Caco-2 (cell line): ENCODE results near the gene CSK. TPM values are rescaled to one million over a fixed set of nuclear protein-coding genes. Genes with fewer than 3 reads are reported as not detected.

ENCODE experiments used
- BruUV-seq: library from RNA; stranded (reverse); fragments of 400-500 nt; replicated peaks from 2 replicates; lab custom pipeline; 2021; lab: Mats Ljungman, UMichigan
- CTCF ChIA-PET: fragments of 300-600 bp; sonication (Branson Sonifier 250); formaldehyde crosslinking; loops from one replicate; lab custom pipeline; 2022; ENCODE audit warnings: antibody characterized with exemption; lab: Charles Lee
- POLR2A ChIA-PET: fragments of 300-600 bp; sonication (Branson Sonifier 250); formaldehyde crosslinking; loops from one replicate; lab custom pipeline; 2022; ENCODE audit warnings: antibody characterized with exemption; lab: Charles Lee
- DNase-seq, 2 experiments: peaks; one replicate each; pipeline versions ENCODE4 v3.0.0 to v3.0.0-alpha.2; 2020 to 2022
- H3K27me3 ChIP-seq: replicated peaks from 2 replicates; pipeline ENCODE4 v1.6.0; 2011; ENCODE audit warnings: low read length; ENCODE audit not compliant: control insufficient read depth, insufficient read depth
- H3K36me3 ChIP-seq: 2 replicates; pipeline ENCODE4 v1.5.1; 2011; ENCODE audit warnings: low read length; ENCODE audit not compliant: control insufficient read depth, insufficient read depth
- H3K4me1 ChIP-seq: fragments of 250-450 bp; sonication (Bioruptor Pico); 2 replicates; pipeline ENCODE4 v1.5.1; 2020; ENCODE audit warnings: mild to moderate bottlenecking
- H3K4me3 ChIP-seq: 2 replicates; pipeline ENCODE4 v1.5.1; 2011; ENCODE audit warnings: low read depth, mild to moderate bottlenecking, control low read depth, low read length
- H3K9me3 ChIP-seq: fragments of 250-450 bp; sonication (Bioruptor Pico); 2 replicates; pipeline ENCODE4 v1.5.1; 2020; ENCODE audit warnings: mild to moderate bottlenecking, moderate library complexity
- H3K27ac Mint-ChIP-seq: one replicate; pipeline ENCODE4 v1.8.0; 2022; ENCODE audit warnings: mixed read lengths; ENCODE audit not compliant: unreplicated experiment
- H3K27me3 Mint-ChIP-seq: one replicate; pipeline ENCODE4 v1.8.0; 2022; ENCODE audit warnings: mixed read lengths; ENCODE audit not compliant: insufficient read depth, unreplicated experiment
- H3K36me3 Mint-ChIP-seq: one replicate; pipeline ENCODE4 v1.8.0; 2022; ENCODE audit warnings: mild to moderate bottlenecking, mixed read lengths; ENCODE audit not compliant: insufficient read depth, unreplicated experiment
- H3K4me1 Mint-ChIP-seq: one replicate; pipeline ENCODE4 v1.8.0; 2022; ENCODE audit warnings: low read depth, mixed read lengths; ENCODE audit not compliant: unreplicated experiment
- H3K4me3 Mint-ChIP-seq: one replicate; pipeline ENCODE4 v1.8.0; 2022; ENCODE audit warnings: mild to moderate bottlenecking, moderate library complexity, mixed read lengths; ENCODE audit not compliant: unreplicated experiment
- H3K9me3 Mint-ChIP-seq: one replicate; pipeline ENCODE4 v1.8.0; 2022; ENCODE audit warnings: mixed read lengths; ENCODE audit not compliant: unreplicated experiment
- CTCF ChIP-seq, 2 experiments: fragments of 200-600 bp in 1 of 2; IDR thresholded peaks; 1 replicate in 1 of 2; 2 replicates in 1 of 2; pipeline versions ENCODE4 v1.5.1 to v1.8.0; 2011 to 2022; ENCODE audit warnings: antibody characterized with exemption in 1 of 2, control low read depth in 1 of 2, inconsistent platforms in 1 of 2, low read depth in 1 of 2, low read length in 1 of 2, mild to moderate bottlenecking in 1 of 2, moderate library complexity in 1 of 2; ENCODE audit not compliant: insufficient read depth in 1 of 2, severe bottlenecking in 1 of 2, unreplicated experiment in 1 of 2
- intact Hi-C: fragments of 100-400 bp; cut with micrococcal nuclease; formaldehyde crosslinking; loops from one replicate; pipeline ENCODE4 v1.10.0; 2022; ENCODE audit not compliant: unreplicated experiment
- total RNA-seq: library from RNA; stranded (reverse); gene quantifications from 2 replicates; pipeline ENCODE4 v1.2.3, GENCODE V29; 2022

Gene CSK
- total RNA-seq, 1 experiment from 2014 or later: 62.7 TPM

- Histone ChIP-seq H3K36me3 (no peaks in the 10 kb centered on the region), H3K27me3 (peaks cover 1% of the 10 kb centered on the region; the same call in 1 of the 2 replicates), H3K9me3 (no peaks in the 10 kb centered on the region), H3K4me3 (no peak overlapping the region), H3K4me1 (no peaks in the 10 kb centered on the region)
- no peak for TF ChIP-seq CTCF (IDR thresholded peaks at IDR 0.05; ENCODE audit: insufficient read depth in 1 of 2, low read depth in 1 of 2, low read length in 1 of 2, severe bottlenecking in 1 of 2, unreplicated experiment in 1 of 2)
- Mint-ChIP-seq H3K4me1 (no peaks in the 10 kb centered on the region), H3K27ac (peak overlapping the region; percentile 2), H3K27me3 (peaks cover 2% of the 10 kb centered on the region), H3K36me3 (peaks cover 6% of the 10 kb centered on the region), H3K4me3 (no peak overlapping the region), H3K9me3 (no peaks in the 10 kb centered on the region)
- intact Hi-C loops: no loop called here
- POLR2A ChIA-PET: no interaction called here
- BruUV-seq: no TSS peak
- CTCF ChIA-PET: interaction anchor here (1.1 kb wide), 1 partner anchor 62 kb away, joined by 7 read pairs; no protein-coding TSS in a partner anchor
- no peak for DNase-seq
Measured at GRCh38 chr15:74832826-74833225, 50.9 kb downstream of the CSK start.

- no peaks in the 10 kb centered on the region for H3K4me1 Mint-ChIP-seq
- Histone ChIP-seq H3K36me3 (no peaks in the 10 kb centered on the region), H3K4me3 (no peak overlapping the region), H3K27me3 (no peaks in the 10 kb centered on the region), H3K4me1 (no peaks in the 10 kb centered on the region), H3K9me3 (no peaks in the 10 kb centered on the region)
- H3K36me3 Mint-ChIP-seq: peaks cover 6% of the 10 kb centered on the region
- intact Hi-C loops: loop anchor here (2.0 kb wide), 2 partner anchors 25 to 63 kb away; no protein-coding TSS in a partner anchor
- no peaks in the 10 kb centered on the region for H3K27me3 Mint-ChIP-seq
- ChIA-PET CTCF (interaction anchor here (0.5 to 1.1 kb wide), 2 partner anchors 62 to 188 kb away, joined by 3 to 7 read pairs; no protein-coding TSS in a partner anchor), POLR2A (interaction anchor here (0.6 kb wide), 1 partner anchor 13 kb away, joined by 6 read pairs; no protein-coding TSS in a partner anchor)
- H3K27ac Mint-ChIP-seq: peak overlapping the region; percentile 2
- DNase-seq: no peak
- no peaks in the 10 kb centered on the region for H3K9me3 Mint-ChIP-seq
- H3K4me3 Mint-ChIP-seq: no peak overlapping the region
- no peak for TF ChIP-seq CTCF (IDR thresholded peaks at IDR 0.05; ENCODE audit: insufficient read depth in 1 of 2, low read depth in 1 of 2, low read length in 1 of 2, severe bottlenecking in 1 of 2, unreplicated experiment in 1 of 2)
- no TSS peak for BruUV-seq
Measured at GRCh38 chr15:74833376-74834107, 51.7 kb downstream of the CSK start.

GRCh38 chr15:74835312-74835823 lies 53.5 kb downstream of the CSK start:
- POLR2A ChIA-PET: no interaction called here
- no peak overlapping the region for H3K4me3 ChIP-seq
- peak; percentile 57 to 83 for TF ChIP-seq CTCF (IDR thresholded peaks at IDR 0.05; ENCODE audit: insufficient read depth in 1 of 2, low read depth in 1 of 2, low read length in 1 of 2, severe bottlenecking in 1 of 2, unreplicated experiment in 1 of 2)
- H3K27me3 ChIP-seq: no peaks in the 10 kb centered on the region
- no TSS peak for BruUV-seq
- intact Hi-C loops: loop anchor here (2.0 kb wide), 2 partner anchors 27 to 65 kb away; no protein-coding TSS in a partner anchor
- Mint-ChIP-seq H3K4me3 (no peak overlapping the region), H3K27ac (no peak overlapping the region), H3K27me3 (no peaks in the 10 kb centered on the region), H3K36me3 (peaks cover 6% of the 10 kb centered on the region), H3K9me3 (no peaks in the 10 kb centered on the region), H3K4me1 (no peaks in the 10 kb centered on the region)
- no peaks in the 10 kb centered on the region for H3K4me1 ChIP-seq
- CTCF ChIA-PET: interaction anchor here (0.7 to 1.0 kb wide), 2 partner anchors 65 to 221 kb away, joined by 3 to 4 read pairs; no protein-coding TSS in a partner anchor
- H3K9me3 ChIP-seq: no peaks in the 10 kb centered on the region
- no peaks in the 10 kb centered on the region for H3K36me3 ChIP-seq
- peak; percentile 76 to 88 for DNase-seq
